ENCODE measurements around the gene ATG101.

ATG101 gene

DNA sequence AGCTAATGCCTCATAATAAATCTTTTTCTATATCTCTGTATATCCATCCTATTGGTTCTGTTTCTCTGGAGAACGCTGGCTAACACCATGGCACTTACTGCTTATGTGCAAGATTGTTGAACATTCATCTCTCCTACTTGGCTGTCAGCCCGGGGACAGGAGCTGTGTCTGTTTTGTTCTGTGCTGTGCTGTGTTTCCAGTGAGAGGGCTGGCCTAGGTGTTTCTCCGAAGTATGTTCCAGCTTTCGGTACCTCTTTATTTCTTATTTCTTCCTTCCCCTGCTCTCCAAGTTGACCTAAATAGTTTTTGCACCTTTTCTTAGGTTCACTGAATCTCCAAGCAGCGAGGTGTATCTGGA is 37.4 kb upstream of the ATG101 start:
- Histone ChIP-seq H3K4me3 (ENCODE audit: low read depth, low read length, poor library complexity, severe bottlenecking) (peak overlapping the region; percentile 62), H3K27me3 (ENCODE audit: insufficient read depth, low read length) (peaks cover 11% of the 10 kb centered on the region; the same call in 1 of the 2 replicates), H3K9me3 (ENCODE audit: low read length) (no peaks in the 10 kb centered on the region), H3K9me2 (ENCODE audit: low read depth, low read length) (no peaks in the 10 kb centered on the region), H3K9ac (ENCODE audit: low read length) (no peak overlapping the region; the same call in 1 of the 2 replicates), H4K20me1 (ENCODE audit: insufficient read depth, low read length) (no peaks in the 10 kb centered on the region), H3K27ac (ENCODE audit: low read depth, low read length, poor library complexity, severe bottlenecking) (no peak overlapping the region), H3K79me2 (ENCODE audit: insufficient read depth, low read length) (no peaks in the 10 kb centered on the region), H3K4me1 (ENCODE audit: insufficient read depth, low read length, severe bottlenecking) (peaks cover 18% of the 10 kb centered on the region), H3K4me2 (ENCODE audit: low read length) (peak overlapping the region; percentile 86), H2AFZ (ENCODE audit: low read length) (no peak overlapping the region), H3F3A (ENCODE audit: insufficient read depth, low read length) (peaks cover 4% of the 10 kb centered on the region; the same call in 1 of the 2 replicates), H3K36me3 (ENCODE audit: insufficient read depth, low read length) (no peaks in the 10 kb centered on the region)
- TF ChIP-seq EZH2 (IDR thresholded peaks at IDR 0.05; ENCODE audit: borderline replicate concordance, low read length), result no peak
- TF ChIP-seq, protein P1, sequence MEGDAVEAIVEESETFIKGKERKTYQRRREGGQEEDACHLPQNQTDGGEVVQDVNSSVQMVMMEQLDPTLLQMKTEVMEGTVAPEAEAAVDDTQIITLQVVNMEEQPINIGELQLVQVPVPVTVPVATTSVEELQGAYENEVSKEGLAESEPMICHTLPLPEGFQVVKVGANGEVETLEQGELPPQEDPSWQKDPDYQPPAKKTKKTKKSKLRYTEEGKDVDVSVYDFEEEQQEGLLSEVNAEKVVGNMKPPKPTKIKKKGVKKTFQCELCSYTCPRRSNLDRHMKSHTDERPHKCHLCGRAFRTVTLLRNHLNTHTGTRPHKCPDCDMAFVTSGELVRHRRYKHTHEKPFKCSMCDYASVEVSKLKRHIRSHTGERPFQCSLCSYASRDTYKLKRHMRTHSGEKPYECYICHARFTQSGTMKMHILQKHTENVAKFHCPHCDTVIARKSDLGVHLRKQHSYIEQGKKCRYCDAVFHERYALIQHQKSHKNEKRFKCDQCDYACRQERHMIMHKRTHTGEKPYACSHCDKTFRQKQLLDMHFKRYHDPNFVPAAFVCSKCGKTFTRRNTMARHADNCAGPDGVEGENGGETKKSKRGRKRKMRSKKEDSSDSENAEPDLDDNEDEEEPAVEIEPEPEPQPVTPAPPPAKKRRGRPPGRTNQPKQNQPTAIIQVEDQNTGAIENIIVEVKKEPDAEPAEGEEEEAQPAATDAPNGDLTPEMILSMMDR (IDR thresholded peaks at IDR 0.05; ENCODE audit: low read length), result no peak

- peak overlapping the region; percentile 57 for H3K9ac ChIP-seq (ENCODE audit: low read length)
- no peak overlapping the region for H2AFZ ChIP-seq (ENCODE audit: low read length)
- H3K9me2 ChIP-seq (ENCODE audit: low read depth, low read length), result no peaks in the 10 kb centered on the region
- TF ChIP-seq, protein P1 (IDR thresholded peaks at IDR 0.05; ENCODE audit: low read length), result no peak
- TF ChIP-seq EZH2 (IDR thresholded peaks at IDR 0.05; ENCODE audit: borderline replicate concordance, low read length), result no peak
- H3K4me2 ChIP-seq (ENCODE audit: low read length), result peak overlapping the region; percentile 86
- H3K27ac ChIP-seq (ENCODE audit: low read depth, low read length, poor library complexity, severe bottlenecking), result no peak overlapping the region
- H3K9me3 ChIP-seq (ENCODE audit: low read length), result no peaks in the 10 kb centered on the region
- no peaks in the 10 kb centered on the region for H3K79me2 ChIP-seq (ENCODE audit: insufficient read depth, low read length)
- H3K27me3 ChIP-seq (ENCODE audit: insufficient read depth, low read length), result peaks cover 11% of the 10 kb centered on the region; the same call in 1 of the 2 replicates
- no peaks in the 10 kb centered on the region for H3K36me3 ChIP-seq (ENCODE audit: insufficient read depth, low read length)
- peaks cover 4% of the 10 kb centered on the region; the same call in 1 of the 2 replicates for H3F3A ChIP-seq (ENCODE audit: insufficient read depth, low read length)
- no peaks in the 10 kb centered on the region for H4K20me1 ChIP-seq (ENCODE audit: insufficient read depth, low read length)
- peaks cover 21% of the 10 kb centered on the region for H3K4me1 ChIP-seq (ENCODE audit: insufficient read depth, low read length, severe bottlenecking)
- peak overlapping the region; percentile 62 for H3K4me3 ChIP-seq (ENCODE audit: low read depth, low read length, poor library complexity, severe bottlenecking)
Measured at GRCh38 chr12:52032804-52033445, 36.9 kb upstream of the ATG101 start.

- H3K4me1 ChIP-seq (ENCODE audit: insufficient read depth, low read length, severe bottlenecking), result peaks cover 21% of the 10 kb centered on the region
- no peaks in the 10 kb centered on the region for H3K9me2 ChIP-seq (ENCODE audit: low read depth, low read length)
- H3K9me3 ChIP-seq (ENCODE audit: low read length), result no peaks in the 10 kb centered on the region
- peak overlapping the region; percentile 57 for H3K9ac ChIP-seq (ENCODE audit: low read length)
- no peaks in the 10 kb centered on the region for H3K79me2 ChIP-seq (ENCODE audit: insufficient read depth, low read length)
- H3K27ac ChIP-seq (ENCODE audit: low read depth, low read length, poor library complexity, severe bottlenecking), result no peak overlapping the region
- H3K27me3 ChIP-seq (ENCODE audit: insufficient read depth, low read length), result peaks cover 11% of the 10 kb centered on the region; the same call in 1 of the 2 replicates
- H3F3A ChIP-seq (ENCODE audit: insufficient read depth, low read length), result peaks cover 4% of the 10 kb centered on the region; the same call in 1 of the 2 replicates
- peak overlapping the region; percentile 86 for H3K4me2 ChIP-seq (ENCODE audit: low read length)
- no peak for TF ChIP-seq EZH2 (IDR thresholded peaks at IDR 0.05; ENCODE audit: borderline replicate concordance, low read length)
- TF ChIP-seq, protein P1 (IDR thresholded peaks at IDR 0.05; ENCODE audit: low read length), result no peak
- H3K36me3 ChIP-seq (ENCODE audit: insufficient read depth, low read length), result no peaks in the 10 kb centered on the region
- H3K4me3 ChIP-seq (ENCODE audit: low read depth, low read length, poor library complexity, severe bottlenecking), result peak overlapping the region; percentile 62
- H2AFZ ChIP-seq (ENCODE audit: low read length), result no peak overlapping the region
- H4K20me1 ChIP-seq (ENCODE audit: insufficient read depth, low read length), result no peaks in the 10 kb centered on the region
Measured at GRCh38 chr12:52033446-52034140, 36.2 kb upstream of the ATG101 start.

Measured in OCI-LY1 (cell line).